Vagina (tissue), 2 donors: ENCODE results near the gene RGL1. TPM values are rescaled to one million over a fixed set of nuclear protein-coding genes. Genes with fewer than 3 reads are reported as not detected.

Source experiments
- DNase-seq, 2 donors: peaks; one replicate each; pipeline ENCODE4 v3.0.0-alpha.2; 2017; ENCODE audit errors: extremely low spot score in 2 of 2
- H3K27ac ChIP-seq: fragments of 200-600 bp; sonication (generic); one replicate; pipeline ENCODE4 v1.5.1; 2019
- H3K27me3 ChIP-seq: fragments of 200-600 bp; sonication (generic); one replicate; pipeline ENCODE4 v1.5.1; 2019
- H3K36me3 ChIP-seq, 2 donors: fragments of 200-600 bp; sonication (generic); one replicate each; pipeline ENCODE4 v1.5.1; 2017 to 2019
- H3K4me1 ChIP-seq: fragments of 200-600 bp; sonication (generic); one replicate; pipeline ENCODE4 v1.5.1; 2019
- H3K4me3 ChIP-seq, 2 donors: fragments of 200-600 bp; sonication (generic); 1 replicate in 1 of 2; 2 replicates in 1 of 2; pipeline ENCODE4 v1.5.1; 2016 to 2019
- H3K9me3 ChIP-seq: fragments of 200-600 bp; sonication (generic); one replicate; pipeline ENCODE4 v1.5.1; 2019
- POLR2A ChIP-seq, 2 donors: fragments of 450-650 bp; IDR thresholded peaks; one replicate each; pipeline ENCODE4 v1.6.1; 2017; ENCODE audit warnings: antibody characterized with exemption in 2 of 2, mild to moderate bottlenecking in 2 of 2, moderate library complexity in 2 of 2
- POLR2AphosphoS5 ChIP-seq, 2 donors: sonication (generic); formaldehyde crosslinking; IDR thresholded peaks; one replicate each; pipeline ENCODE4 v1.9.0; 2017; ENCODE audit warnings: antibody characterized with exemption in 2 of 2, mild to moderate bottlenecking in 2 of 2, low read depth in 1 of 2; ENCODE audit not compliant: insufficient read depth in 1 of 2
- intact Hi-C: fragments of 100-400 bp; cut with DNase I; formaldehyde crosslinking; loops from one replicate; pipeline ENCODE4 v1.15.1; 2023
- total RNA-seq: library from RNA; depleted of rRNA; stranded (reverse); fragments of >200 nt; gene quantifications from one replicate; pipeline ENCODE4 v1.2.3, GENCODE V29; 2016
- TF ChIP-seq, protein P1 (sequence below), 3 experiments: fragments of 450-650 bp in 2 of 3; fragments of 200-600 bp in 1 of 3; sonication (generic) in 1 of 3; IDR thresholded peaks; one replicate each; pipeline ENCODE4 v1.5.1; 2017 to 2019; ENCODE audit warnings: antibody characterized with exemption in 3 of 3, mild to moderate bottlenecking in 2 of 3, moderate library complexity in 2 of 3

Gene RGL1
- total RNA-seq, 1 donor from 2014 or later = 23.1 TPM

DNA sequence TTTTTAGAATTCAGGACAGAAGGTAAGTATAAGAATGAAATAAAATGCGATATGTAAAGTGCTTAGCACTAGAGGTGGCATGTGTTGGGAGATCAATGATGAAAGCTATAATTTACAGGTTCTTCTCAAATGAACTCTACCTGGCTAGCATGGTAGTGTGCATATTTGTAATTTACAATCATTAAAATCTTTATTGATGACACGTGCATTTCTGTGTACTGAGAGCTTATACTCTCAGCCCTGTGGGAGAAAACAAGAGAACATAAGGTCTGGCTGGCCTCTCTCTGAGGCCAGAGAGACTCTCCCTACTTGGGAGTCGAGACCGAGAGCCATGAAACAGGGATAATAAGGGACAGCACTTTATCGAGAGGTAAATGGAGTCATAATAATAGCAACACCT lies 156.2 kb downstream of the RGL1 start:
- TF ChIP-seq POLR2AphosphoS5 (IDR thresholded peaks at IDR 0.05; ENCODE audit: insufficient read depth in 1 of 2, low read depth in 1 of 2) (no peak), POLR2A (IDR thresholded peaks at IDR 0.05) (no peak)
- TF ChIP-seq, protein P1, sequence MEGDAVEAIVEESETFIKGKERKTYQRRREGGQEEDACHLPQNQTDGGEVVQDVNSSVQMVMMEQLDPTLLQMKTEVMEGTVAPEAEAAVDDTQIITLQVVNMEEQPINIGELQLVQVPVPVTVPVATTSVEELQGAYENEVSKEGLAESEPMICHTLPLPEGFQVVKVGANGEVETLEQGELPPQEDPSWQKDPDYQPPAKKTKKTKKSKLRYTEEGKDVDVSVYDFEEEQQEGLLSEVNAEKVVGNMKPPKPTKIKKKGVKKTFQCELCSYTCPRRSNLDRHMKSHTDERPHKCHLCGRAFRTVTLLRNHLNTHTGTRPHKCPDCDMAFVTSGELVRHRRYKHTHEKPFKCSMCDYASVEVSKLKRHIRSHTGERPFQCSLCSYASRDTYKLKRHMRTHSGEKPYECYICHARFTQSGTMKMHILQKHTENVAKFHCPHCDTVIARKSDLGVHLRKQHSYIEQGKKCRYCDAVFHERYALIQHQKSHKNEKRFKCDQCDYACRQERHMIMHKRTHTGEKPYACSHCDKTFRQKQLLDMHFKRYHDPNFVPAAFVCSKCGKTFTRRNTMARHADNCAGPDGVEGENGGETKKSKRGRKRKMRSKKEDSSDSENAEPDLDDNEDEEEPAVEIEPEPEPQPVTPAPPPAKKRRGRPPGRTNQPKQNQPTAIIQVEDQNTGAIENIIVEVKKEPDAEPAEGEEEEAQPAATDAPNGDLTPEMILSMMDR (IDR thresholded peaks at IDR 0.05) = no peak
- Histone ChIP-seq H3K36me3 (no peaks in the 10 kb centered on the region), H3K4me1 (no peaks in the 10 kb centered on the region), H3K27ac (no peak overlapping the region), H3K27me3 (no peaks in the 10 kb centered on the region), H3K4me3 (no peak overlapping the region), H3K9me3 (no peaks in the 10 kb centered on the region)
- intact Hi-C loops = no loop called here
- no peak for DNase-seq

DNA sequence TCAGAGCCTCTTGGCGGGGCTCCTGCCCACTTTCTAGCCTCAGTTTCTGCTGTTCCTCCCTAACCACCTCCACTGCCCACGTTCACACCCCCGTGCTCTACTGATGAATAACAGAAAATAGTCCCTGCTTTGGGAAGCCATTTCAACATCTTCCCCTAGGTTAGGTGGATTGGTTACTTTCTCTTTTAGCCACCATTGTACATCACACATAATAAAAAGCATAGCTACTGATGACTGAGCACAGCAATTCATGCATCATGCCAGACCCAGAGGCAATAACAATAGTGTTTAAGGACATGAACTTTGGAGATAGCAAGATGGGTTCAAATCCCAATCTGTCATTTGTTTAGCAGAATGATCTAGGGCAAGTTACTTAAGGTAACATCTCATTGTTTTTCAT lies 158.0 kb downstream of the RGL1 start:
- TF ChIP-seq, protein P1 (IDR thresholded peaks at IDR 0.05) = no peak
- no peak for TF ChIP-seq POLR2AphosphoS5 (IDR thresholded peaks at IDR 0.05; ENCODE audit: insufficient read depth in 1 of 2, low read depth in 1 of 2)
- no peak for TF ChIP-seq POLR2A (IDR thresholded peaks at IDR 0.05)
- no peaks in the 10 kb centered on the region for H3K27me3 ChIP-seq
- H3K4me1 ChIP-seq = no peaks in the 10 kb centered on the region
- no peak overlapping the region for H3K27ac ChIP-seq
- no peak for DNase-seq
- no peaks in the 10 kb centered on the region for H3K36me3 ChIP-seq
- H3K4me3 ChIP-seq = no peak overlapping the region
- H3K9me3 ChIP-seq = no peaks in the 10 kb centered on the region
- intact Hi-C loops = no loop called here

DNA sequence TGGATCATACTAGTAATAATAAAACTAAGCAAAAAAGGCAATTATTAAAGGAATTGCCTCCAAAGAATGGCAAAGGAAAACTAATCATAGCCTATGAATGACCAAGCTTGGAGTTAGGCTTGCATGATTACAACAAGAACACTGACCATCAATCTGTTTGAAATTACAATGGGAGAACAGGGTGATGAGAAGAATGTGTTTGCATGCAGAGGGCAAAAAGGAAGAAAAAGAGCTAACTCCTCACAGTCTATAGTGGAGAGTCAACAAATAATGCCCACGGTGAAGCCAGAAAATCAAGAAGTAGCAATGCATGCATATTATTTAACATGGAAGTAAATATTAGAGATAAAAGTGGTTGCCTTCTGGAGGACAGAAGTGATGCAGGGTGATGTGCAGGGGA lies 160.8 kb downstream of the RGL1 start:
- Histone ChIP-seq H3K36me3 (no peaks in the 10 kb centered on the region), H3K27me3 (no peaks in the 10 kb centered on the region), H3K9me3 (no peaks in the 10 kb centered on the region), H3K4me1 (no peaks in the 10 kb centered on the region), H3K4me3 (no peak overlapping the region), H3K27ac (no peak overlapping the region)
- intact Hi-C loops = no loop called here
- TF ChIP-seq POLR2AphosphoS5 (IDR thresholded peaks at IDR 0.05; ENCODE audit: insufficient read depth in 1 of 2, low read depth in 1 of 2) (no peak), POLR2A (IDR thresholded peaks at IDR 0.05) (no peak)
- TF ChIP-seq, protein P1 (IDR thresholded peaks at IDR 0.05) = no peak
- DNase-seq = no peak

DNA sequence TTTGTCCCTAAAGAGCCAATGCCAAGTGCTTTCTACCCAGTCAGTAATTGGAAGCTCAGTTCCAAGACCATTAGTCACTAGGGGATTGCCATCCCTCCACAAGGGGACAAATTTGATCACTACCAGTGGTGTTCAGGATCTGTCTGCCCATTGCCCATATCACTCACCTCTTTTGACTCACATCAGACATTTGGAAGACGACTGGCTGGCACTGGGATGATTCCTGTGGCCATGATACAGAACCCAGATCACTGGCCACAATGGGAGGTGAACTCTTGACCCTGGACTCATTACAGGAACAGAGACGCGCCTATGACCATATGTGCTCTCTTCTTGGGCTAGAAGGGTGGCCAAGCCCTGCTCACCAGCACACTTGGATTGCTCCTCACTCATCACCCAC lies 161.6 kb downstream of the RGL1 start:
- Histone ChIP-seq H3K27ac (no peak overlapping the region), H3K4me1 (no peaks in the 10 kb centered on the region), H3K4me3 (no peak overlapping the region), H3K27me3 (no peaks in the 10 kb centered on the region), H3K9me3 (no peaks in the 10 kb centered on the region), H3K36me3 (no peaks in the 10 kb centered on the region)
- intact Hi-C loops = no loop called here
- DNase-seq = no peak
- TF ChIP-seq POLR2AphosphoS5 (IDR thresholded peaks at IDR 0.05; ENCODE audit: insufficient read depth in 1 of 2, low read depth in 1 of 2) (no peak), POLR2A (IDR thresholded peaks at IDR 0.05) (no peak)
- TF ChIP-seq, protein P1 (IDR thresholded peaks at IDR 0.05) = no peak

DNA sequence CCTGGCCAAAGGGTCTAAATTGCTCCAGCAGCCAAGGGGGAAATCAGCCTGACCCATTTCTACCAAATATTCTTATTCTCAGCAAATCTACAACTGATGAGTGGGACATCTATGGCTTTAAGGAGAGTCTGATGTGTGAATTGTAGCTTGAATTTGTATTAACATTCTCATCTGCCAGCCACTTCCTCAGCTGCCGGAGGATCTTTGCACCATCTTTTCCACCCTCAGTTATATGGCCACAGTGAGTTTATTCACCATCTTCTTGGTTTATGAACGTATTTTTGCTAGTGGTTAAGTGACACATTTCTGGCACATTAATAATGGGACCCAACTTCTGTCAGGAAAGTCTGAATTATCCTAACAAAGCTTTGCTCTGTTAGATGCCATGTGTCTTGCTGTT lies 163.0 kb downstream of the RGL1 start:
- intact Hi-C loops = no loop called here
- TF ChIP-seq, protein P1 (IDR thresholded peaks at IDR 0.05) = no peak
- TF ChIP-seq POLR2AphosphoS5 (IDR thresholded peaks at IDR 0.05; ENCODE audit: insufficient read depth in 1 of 2, low read depth in 1 of 2) (no peak), POLR2A (IDR thresholded peaks at IDR 0.05) (no peak)
- H3K9me3 ChIP-seq = no peaks in the 10 kb centered on the region
- H3K4me3 ChIP-seq = no peak overlapping the region
- H3K4me1 ChIP-seq = no peaks in the 10 kb centered on the region
- H3K27ac ChIP-seq = no peak overlapping the region
- H3K36me3 ChIP-seq = no peaks in the 10 kb centered on the region
- H3K27me3 ChIP-seq = no peaks in the 10 kb centered on the region
- no peak for DNase-seq
